ENCODE results near the gene RNF146.
A peak's percentile ranks its signal among the peaks of the same experiment; 100 is the strongest.
"Not testable (repeated sequence)": the region's sequence is repeated elsewhere in the genome, so short reads cannot be mapped to it uniquely, and the experiment has no call there.

RNF146 gene, protein sequence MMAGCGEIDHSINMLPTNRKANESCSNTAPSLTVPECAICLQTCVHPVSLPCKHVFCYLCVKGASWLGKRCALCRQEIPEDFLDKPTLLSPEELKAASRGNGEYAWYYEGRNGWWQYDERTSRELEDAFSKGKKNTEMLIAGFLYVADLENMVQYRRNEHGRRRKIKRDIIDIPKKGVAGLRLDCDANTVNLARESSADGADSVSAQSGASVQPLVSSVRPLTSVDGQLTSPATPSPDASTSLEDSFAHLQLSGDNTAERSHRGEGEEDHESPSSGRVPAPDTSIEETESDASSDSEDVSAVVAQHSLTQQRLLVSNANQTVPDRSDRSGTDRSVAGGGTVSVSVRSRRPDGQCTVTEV

DNA sequence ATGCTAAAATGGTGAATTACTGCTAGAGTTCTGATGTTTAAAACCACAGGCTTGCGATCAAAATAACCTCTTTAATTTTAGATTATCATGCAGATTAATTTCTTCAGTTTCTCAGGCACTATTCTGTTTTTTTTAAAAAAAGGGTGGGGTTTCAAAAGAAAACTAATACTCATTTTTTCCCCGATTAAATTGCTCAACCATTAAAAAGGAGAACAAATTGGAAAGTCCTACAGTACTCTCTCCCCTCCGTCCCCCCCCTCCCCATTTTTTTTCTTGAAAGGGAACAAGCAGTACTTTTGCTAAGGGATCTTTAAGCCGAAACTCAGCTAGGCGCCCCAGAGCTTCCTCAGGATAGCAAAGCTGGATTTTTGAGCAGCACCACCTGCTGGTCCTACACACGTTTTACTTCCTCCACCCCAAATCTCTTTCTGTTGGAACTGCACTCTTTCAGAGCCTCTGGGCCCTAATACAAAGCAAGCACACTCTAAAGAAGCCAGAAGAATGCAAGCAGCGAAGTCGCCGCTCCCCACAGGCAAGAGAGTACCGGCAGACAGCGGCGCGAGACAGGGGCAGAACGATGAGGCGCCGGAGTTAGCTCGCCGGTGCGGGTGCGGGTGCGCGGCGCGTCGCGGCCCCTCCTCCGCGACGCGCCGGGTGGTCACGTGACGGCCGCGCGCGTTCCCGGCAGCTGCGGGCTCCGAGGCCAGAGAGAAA is at the start of gene RNF146:
Gene RNF146, plus strand, starts transcription at position 687 of the 714 bp plus-strand sequence. CDS start 13,475 bp downstream, outside the sequence.
- peak; percentile 87 for DNase-seq

DNA sequence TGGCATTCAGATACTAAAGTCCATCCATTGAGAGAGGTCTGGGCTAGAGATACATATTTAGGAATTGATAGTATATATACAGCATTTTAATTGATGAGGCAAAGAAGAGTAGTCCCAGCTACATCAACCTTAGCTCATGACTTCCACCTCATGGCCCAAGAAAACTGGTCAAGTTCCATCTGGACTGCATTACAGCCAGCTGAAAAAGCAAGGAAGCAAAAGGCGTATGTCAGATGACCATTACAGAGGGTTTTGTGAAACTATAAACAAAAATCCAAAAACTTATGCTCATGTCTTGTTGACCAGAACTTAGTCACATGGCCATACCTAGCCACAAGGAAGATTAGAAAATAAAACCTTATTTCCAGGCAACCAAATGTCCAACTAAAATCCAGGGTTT is 46.8 kb upstream of the RNF146 start:
- no peak for DNase-seq

DNA sequence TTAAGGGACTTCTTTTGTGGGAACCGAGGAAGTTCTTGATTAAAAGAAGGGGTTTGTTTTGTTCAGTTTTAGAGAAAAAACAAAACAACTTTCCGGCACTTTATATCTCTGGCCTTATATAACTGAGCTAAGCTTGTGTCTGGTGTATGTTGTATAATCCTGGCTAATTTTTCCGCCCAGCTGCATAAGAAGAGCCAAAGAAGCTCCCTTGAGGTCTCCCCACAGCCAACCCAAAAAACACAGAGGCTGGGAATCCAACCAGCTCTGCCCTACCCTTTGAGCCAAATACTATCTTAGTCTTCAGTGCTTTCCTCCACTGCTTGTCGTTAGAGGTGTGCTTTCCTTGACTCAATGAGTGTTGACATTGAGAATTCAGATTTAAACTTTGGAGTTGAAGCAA is 45.5 kb upstream of the RNF146 start:
- DNase-seq: no peak

DNA sequence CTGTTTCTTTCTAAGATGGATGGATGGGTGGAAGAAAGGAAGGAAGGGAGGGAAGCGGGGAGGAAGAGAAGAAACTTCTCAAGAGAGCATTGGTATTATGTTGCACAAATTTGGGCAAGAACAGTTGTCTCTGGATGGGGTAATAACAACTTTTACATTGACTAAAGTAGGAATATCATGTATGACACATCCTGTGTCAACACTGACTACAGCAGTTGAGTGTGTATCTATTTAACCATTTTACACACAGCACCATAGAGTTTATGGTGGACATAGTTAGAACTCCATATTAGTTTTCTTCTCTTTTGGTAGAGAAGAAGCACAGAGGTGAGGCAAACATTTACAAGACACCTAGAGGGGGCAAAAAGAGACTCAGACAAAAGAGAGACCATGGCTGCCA is 44.2 kb upstream of the RNF146 start:
- DNase-seq: no peak

DNA sequence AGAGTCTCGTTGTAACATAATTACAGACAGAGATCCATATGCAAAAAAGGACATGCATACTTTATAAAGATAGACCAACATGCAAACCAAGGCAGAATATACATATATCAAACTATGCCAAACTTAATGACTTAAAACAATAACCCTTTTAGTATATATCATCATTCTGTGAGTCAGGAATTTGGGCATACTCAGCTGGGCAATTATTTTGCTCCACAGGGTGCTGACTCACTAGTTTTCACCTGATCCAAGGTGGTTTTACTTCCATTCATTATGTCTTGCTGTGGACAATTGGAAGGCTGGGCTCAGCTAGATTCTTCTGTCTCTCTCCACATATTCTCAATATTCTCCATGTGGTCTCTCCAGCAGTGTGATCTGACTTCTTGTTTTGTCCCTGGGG is 41.2 kb upstream of the RNF146 start:
- DNase-seq: no peak

DNA sequence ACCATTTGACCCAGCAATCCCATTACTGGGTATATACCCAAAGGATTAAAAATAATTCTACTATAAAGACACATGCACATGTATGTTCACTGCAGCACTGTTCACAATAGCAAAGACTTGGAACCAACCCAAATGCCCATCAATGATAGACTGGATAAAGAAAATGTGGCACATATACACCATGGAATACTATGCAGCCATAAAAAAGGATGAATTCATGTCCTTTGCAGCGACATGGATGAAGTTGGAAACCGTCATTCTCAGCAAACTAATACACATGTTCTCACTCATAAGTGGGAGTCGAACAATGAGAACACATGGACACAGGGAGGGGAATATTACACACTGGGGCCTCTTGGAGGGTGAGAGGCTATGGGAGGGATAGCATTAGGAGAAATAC is 32.8 kb upstream of the RNF146 start:
- not testable (repeated sequence) for DNase-seq

DNA sequence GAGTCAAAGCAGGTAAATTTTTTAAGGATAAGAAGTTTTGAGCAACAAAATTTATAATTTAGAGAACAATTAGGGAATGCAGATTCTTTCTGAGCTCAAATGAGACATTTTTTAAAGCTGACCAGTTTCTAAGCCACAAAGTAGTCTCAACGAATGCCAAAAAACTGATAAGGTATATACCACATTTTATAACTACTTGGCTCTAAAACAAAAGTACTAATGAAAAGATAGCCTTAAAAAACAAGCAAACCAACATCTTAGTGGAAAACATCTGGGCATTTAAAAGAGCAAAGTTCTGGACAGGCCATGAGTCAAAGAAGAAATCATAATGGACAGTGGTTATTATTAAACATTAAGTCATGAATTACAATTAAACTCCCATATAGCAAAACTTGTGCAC is 23.2 kb upstream of the RNF146 start:
- DNase-seq: no peak

DNA sequence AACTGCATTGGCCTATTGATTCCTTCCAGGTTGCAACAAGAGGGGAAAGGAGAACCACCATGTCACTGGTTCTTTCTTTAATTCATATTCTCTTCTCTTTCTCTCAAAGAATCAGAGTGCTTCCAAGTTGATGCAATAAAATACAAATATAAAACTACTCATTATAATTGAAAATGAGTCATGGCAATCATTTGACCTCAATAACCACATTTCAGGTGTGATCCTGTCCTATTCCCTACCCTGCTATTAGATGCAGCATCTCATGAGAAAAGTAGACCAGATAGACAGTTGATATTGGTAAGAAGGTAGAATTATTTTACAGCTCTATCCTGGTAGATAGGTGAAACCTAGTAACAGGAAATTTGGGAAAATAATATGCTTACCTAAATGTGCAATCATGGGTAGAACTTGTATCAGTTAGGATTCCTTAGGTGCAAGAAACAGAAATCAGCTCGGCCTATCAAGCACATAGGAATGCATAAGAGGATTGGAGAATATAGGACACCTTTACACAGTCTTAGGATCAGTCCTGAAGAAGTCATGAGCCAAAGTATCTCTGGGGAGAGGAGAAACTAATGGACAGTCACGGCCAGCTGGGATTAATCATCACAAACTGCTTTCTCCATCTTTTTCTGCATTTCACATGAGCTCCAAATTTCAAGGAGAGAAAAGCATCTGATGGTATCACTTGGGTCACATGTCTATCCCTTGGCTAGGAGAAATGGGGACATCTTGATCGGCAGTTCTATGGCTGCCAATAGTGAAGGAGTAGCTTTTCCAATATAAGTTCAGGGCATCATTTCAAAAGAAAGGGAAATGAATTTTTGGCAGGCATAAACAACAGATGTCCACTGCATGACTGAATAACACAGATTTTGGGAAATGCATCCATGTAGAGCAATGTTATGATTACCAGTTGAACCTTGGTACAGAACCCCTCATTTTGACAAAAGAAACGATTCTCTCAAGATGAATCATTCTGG is 19.3 kb upstream of the RNF146 start:
- no peak for DNase-seq

DNA sequence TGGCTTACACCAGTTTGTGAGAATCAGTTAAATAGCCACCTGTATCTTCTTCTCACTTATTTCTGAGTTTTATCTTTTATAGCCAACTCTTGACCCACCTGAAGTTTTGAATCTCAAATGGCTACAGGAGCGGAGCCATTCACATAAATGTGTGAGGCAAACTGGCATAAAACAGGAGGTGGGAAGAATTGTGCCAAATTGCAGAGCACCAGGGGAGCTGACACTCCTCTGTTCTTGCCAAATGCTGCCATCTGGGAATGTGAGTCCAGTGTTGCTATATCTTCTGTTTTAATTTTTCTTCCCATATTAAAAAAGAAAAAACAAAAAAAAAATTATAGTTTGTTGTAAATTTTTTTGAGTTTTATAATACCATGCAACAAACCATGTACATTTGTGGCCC is 17.0 kb upstream of the RNF146 start:
- DNase-seq: no peak

DNA sequence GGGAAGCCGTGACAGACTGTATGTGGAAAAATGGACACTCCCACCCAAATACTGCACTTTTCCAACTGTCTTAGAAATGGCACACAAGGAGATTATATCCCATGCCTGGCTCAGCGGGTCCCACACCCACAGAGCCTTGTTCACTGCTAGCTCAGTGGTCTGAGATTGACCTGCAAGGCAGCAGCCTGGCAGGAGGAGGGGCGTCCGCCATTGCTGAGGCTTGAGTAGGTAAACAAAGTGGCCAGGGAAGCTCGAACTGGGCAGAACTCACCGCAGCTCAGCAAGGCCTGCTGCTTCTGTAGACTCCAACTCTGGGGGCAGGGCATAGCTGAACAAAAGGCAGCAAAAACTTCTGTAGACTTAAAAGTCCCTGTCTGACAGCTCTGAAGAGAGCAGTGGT is 11.4 kb upstream of the RNF146 start:
- DNase-seq: no peak

DNA sequence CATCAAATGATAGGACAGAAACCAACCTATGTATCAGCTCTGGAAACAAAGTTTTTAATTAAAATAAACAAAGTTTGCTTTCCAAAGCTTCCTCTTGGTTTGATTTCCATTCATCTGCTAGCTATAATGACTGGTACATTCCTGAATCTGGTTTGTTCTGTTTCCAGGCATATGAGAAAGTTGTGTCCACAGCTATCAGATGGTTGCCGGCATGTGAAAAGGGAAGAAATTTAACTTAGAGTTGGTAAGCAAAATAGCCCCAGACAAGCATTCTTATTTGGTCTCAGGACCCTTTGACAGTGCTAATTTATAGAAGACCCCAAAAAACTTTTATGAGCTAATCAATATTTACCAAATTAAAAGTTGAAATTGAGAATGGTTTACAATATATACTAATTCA is 3.8 kb upstream of the RNF146 start:
- DNase-seq: no peak

DNA sequence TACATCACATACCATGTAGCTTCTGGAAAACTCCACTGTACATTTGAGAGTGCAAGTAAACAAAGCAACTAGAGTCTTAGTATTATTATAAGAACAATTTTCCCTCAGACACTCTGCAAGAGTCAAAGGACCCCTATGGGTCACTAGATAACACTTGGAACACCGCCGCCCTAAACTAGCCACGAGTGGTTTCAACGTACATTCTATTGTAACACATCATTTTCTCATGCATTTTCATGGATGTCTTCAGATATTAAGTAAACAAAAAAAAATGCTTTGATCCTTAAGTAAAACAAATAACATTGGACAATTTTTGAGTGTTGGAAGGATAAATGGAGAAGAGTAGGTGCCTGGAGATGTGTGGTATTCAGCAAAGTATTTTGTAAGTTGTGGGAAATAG is 3.2 kb upstream of the RNF146 start:
- no peak for DNase-seq

DNA sequence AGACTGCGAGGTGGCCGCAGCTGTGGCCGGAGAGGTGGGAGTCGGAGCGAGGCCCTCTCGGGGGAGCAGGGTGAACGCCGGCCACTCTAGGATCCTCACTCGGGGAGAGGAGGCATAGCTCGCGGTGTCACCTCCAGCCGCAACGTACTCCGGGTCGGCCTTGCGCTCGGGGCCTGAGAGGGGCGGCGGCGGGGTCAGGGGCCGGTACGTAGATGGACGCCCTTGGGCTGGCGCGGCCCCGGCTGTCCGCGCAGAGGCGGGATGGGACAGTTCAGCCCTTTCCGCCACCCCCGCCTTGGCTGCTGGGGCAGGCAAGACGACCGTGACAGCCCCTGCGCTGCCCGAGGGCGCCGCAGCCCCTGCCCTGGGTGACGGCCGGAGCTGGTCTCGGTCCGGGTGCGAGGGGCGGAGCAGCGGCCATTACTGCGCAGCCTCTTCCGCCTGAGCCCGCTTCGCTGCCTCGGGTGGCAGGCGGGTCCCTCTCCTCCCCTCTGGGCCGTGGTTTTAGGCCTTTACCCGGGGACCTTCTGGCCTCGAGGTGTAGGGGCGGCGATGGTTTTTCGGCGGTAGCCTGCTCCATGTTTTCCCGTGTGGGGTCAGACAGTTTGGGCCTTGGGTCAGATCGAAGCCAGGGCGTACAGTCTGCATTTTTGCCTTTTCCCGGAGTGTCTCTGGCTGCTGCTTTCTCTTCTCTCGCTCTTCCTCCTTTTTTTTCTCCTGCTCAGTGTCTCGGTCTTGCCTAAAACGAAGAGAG is 405 bp downstream of the RNF146 start:
- DNase-seq: peak; percentile 34

DNA sequence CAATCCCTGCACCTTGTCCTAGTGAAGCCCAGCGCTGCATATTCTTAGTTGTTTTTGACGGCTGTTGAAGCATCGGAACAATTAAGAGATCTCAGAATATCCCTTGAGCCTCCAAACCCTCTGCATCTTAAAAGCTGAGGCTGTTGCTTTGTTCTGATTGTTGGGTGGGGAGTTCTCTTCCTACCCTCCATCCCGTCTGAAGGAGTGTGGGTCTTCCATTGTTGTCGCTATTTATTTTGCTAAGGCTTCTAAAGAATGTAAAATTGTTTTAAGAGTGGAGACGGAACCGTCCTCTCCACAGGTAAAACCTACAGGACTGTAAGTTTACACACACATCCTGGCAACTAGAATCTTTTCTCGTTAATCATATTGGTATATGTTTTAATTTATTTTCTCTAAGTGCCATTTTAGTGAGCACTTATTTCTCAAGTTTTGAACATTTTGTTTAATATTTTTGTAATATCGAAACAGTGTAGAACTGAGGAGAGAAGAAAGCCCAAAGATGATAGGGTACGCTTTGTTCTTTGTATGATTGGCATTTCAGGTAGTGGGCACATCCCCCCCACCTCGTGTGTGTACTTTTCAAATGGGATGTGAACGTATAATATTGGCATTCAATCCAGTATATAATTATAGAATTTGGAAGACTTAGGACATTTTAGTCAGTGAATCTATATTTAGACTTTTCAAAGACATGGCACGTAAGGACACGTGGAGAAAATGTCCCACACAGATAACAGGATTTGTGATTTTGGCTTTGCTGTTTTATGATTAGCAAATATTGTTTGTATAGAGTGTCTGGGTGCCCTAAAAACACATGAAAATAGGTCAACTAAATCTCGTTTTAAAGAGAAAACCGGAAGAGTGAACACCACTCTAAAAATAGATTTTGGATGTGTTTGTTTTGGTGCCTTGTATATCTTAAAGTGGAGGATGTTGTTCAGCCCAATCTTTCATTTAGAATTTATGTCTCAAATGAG is 1.3 kb downstream of the RNF146 start:
- DNase-seq: no peak

DNA sequence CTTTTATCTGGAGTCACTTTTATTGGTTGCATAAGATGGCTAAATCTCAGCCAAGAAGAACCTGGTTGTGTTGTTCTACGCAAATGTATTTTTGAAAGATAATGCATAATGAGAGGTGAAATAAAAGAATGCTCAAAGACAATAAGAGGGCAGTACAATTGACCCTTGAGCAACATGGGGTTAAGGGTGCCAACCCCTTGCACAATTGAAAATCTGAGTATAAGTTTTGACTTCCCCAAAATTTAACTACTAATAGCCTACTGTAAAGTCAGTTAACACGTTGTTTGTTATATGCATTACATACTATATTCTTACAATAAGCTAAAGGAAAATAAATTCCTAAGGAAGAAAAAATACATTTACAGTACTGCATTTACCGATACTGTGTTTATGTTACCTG is 5.9 kb downstream of the RNF146 start:
- peak; percentile 26 for DNase-seq

DNA sequence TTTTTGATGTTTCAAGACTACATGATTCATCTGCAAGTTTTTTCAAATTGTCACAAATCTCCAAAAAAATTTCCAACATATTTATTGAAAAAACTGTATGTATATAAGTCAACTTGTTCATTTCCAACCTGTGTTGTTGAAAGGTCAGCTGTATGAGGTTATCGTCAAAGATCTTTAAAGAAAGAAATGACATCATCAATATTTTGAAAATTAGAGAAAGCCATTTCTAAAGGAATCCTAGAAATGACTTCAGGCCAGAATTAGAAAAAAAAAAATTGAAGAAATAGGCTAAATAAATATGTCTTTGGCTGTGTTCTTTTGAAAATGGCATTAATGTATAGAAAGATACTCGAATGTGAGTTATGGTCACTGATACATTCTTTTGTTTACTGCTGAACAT is 6.8 kb downstream of the RNF146 start:
- DNase-seq: no peak

DNA sequence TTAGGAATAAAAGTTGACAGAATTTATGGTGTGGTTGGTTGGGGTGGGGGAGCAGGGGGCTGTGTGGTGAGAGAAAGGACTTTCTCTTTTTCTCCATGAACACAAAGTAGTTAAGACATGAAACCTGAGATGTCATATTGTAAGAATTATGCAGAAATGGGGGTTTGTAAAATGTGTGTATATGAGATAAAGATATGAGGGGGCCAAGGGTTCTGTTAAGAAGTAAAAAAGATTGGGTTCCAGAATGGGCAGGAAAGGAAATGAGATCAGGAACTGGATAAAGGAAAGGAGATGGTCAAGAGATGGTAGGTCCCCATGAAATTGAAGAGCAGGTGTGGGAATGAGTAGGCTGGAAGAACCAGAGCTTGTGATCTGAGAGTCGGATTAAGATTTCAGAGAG is 9.7 kb downstream of the RNF146 start:
- no peak for DNase-seq

DNA sequence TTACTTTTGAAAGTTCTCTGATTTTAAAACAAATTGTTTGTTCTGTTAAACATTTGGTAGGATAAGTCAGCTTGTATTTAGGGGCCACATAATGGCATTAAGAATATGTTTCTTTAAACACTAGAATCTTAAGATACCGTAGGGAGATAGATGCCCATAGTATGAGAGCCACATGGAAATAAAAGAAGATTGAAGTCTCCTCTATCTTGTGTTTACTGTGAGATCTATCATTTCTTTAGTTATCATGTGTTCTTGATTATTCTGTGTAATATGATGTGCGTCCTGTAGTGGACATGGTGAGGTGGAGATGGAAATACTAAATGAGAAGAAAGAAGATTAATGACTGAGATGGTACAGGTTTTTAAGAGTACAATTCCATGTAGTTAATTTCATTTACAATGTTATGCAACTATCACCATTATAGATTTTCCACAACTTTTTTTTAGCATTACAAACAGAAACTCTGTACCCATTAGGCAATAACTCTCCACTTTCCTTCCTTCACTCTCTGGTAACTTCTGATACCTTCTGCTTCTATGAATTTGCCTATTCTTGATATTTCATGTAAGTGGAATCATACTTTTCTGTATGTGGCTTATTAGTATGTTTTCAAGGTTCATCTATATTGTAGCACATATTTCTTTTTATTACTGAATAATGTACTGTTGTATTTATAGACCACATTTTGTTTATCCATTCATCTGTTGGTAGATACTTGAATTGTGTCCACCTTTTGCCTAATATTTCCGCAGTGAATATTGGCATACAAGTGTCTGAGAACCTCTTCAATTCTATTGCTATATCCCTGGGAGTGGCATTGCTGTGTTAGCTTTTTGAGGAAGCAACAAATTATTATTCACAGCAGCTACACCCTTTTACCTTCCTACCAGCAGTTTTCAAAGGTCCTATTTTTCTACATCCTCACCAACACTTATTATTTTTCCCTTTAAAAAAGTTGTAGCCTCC is 11.5 kb downstream of the RNF146 start:
- peak; percentile 3 for DNase-seq

DNA sequence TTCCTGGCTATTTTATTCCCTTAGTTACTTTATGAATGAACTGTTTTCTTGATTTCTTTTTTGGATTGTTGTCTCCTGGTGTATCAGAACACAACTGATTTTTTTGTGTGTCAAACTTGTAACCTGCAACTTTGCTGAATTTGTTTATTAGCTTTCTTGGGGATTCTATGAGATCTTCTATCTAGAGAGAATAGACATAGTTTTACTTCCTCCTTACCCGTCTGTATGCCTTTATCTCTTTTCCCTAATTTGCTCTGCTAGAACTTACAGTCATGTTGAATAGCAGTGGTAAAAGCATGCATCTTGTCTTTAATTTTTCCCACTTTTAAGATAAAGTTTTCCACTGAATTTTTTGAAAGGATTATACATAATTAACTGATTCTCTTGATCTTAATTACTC is 13.2 kb downstream of the RNF146 start:
- DNase-seq: peak; percentile 30

DNA sequence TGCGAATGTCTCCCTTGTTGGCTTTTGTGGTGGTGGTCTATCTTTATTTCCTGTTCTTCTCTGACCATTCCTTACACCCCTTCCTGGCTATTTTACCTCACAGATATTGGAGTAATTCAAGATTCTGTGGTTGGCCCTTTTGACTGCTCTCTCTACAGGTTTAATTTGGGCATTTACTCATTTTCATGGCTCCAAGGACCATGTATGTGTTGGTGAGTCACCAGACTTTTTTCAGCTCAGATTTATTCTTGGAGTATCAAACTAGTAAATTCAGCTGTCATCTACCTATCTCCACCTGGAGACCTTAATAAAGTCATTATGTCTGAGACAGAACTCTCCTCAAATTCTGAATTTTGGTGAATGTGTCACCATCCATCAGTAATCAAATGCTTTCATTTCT is 15.5 kb downstream of the RNF146 start:
- DNase-seq: no peak
